DMS53 treated with DMSO at 0.1 percent for 48 hours (cell line): ENCODE data around the gene TLE4.
"Not testable (repeated sequence)": the region's sequence is repeated elsewhere in the genome, so short reads cannot be mapped to it uniquely, and the experiment has no call there.

Source experiments
- DNase-seq: peaks from one replicate; lab custom pipeline; 2025; ENCODE audit not compliant: unreplicated experiment; lab: John Stamatoyannopoulos, UW

Gene TLE4

DNA sequence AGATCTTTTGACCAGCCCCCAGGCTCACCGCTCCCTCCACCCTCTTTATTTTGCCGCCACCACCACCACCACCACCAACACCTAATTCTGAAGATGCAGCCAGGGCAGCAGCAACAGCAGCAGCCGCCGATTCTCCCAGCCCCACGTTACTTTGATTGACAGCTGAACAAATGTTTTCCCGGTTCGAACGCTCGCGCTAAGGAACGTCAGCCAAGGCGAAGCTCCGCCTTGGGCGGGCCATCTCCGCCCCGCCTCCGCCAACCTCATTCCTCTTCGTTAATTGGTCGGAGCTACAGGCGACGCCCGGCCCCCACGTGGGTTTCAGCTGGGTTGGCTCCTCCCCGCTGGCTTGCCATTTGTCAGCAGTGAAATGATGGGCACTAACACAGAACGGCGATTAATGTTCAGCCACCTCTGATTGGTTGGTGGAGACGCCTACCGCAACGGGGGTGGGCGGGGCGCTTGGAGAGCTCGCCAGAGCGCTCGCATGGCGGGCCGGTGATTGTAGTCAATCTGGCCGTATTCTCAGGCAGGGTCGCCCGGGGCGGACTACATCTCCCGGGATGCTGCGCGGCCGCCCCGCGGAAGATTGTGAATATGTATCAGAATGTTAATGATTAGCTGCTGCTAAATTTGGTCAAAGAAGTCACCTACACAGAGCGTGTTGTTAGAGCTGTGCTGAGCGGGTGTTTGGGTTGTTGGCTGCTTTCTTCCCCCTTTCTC lies at the start of gene TLE4:
TSS of gene TLE4 (plus strand) at position 657 of the 723 bp plus-strand sequence. CDS start 826 bp downstream, outside the sequence.
- peak; percentile 98 for DNase-seq

DNA sequence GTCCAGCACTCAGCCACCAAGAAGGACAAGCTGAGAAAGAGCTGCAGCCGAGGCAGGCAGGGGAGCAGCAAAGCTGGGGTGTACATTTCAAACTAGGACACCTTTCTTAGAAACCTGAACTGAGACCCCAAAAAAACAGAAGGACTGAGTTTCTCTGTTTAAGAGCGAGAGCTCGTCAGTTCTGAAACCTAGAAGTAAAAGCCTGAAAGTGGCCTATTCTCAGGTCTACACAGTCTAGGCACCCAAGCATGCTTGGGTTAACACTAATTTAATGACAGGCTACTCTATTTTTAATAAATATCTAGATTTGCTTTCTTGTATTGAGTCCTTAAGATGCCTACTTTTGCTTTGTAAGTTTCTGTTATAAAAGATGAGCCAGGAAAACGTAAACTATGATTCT lies 49.0 kb upstream of the TLE4 start:
- no peak for DNase-seq

DNA sequence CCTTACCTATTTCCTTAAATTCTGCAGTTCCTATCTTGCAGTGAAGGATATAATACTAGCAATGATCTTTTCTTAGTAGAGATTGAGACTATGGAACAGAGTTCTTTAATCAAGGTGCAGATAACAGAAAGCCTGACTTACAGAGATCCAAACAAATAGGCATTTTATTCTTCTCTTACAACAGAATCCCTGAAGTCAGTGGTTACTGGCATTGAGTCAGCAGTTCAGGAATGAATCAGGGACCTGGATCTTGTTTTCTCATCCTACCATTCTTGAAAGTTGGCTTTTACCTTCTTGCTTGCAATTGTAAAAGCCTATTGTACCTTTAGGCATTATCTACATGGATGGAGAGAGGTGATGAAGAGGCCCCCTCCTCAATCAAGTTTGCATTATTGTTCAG lies 47.5 kb upstream of the TLE4 start:
- DNase-seq = no peak

DNA sequence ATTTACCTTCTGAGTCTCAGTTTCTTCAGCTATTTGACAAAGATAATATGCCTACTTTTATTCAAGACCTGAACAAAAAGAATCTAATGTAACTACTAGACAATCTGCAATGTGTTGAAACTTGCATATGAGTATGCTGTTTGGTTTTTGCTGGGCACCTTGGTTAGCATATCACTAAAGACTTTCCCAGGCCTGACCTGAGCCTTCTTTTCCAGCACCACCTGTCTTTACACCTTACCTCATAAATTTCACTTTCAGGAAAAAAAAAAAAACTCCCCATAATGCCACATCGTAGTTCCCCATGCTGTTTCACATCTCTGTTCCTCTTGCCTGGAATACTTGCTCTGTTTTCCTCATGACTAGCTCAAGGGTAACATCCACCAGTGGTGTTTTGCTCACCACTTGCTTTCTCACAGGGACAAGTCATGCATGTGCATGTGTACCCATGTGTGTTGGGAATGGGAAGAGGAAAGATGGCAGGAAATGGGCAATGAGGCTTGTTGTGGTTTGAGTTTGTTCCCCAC lies 45.6 kb upstream of the TLE4 start:
- DNase-seq = no peak

DNA sequence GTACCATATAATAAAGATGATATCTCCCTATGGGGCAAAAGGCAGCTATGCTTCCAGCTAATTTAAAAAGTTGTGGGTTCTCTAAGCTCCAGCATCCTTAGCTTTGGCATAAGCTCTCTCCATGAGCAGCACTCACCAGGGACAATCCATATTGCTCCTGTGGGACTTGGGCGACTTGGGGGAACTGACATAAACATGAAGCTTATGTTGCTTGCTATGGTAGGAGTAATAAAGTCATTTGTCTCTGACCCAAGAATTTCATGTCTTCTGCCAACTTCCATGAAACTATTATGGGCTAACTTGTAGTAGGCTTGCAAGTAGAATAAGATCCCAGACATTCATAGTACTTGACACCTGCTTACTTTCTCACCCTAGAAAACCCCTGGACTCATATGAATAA lies 36.2 kb upstream of the TLE4 start:
- no peak for DNase-seq

DNA sequence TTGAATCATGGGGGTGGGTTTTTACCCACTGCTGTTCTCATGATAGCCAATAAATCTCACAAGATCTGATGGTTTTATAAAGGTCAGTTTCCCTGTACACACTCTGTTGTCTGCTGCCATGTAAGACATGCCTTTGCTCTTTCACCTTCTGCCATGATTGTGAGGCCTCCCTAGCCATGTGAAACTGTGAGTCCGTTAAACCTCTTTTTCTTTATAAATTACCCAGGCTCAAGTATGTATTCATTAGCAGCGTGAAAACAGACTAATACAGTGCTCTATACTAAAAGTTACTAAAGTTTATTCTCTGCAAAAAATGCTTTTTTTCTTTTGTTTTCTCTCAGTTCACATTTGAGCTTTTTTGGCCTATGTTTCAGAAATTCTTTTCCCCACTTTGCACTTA lies 33.9 kb upstream of the TLE4 start:
- no peak for DNase-seq

DNA sequence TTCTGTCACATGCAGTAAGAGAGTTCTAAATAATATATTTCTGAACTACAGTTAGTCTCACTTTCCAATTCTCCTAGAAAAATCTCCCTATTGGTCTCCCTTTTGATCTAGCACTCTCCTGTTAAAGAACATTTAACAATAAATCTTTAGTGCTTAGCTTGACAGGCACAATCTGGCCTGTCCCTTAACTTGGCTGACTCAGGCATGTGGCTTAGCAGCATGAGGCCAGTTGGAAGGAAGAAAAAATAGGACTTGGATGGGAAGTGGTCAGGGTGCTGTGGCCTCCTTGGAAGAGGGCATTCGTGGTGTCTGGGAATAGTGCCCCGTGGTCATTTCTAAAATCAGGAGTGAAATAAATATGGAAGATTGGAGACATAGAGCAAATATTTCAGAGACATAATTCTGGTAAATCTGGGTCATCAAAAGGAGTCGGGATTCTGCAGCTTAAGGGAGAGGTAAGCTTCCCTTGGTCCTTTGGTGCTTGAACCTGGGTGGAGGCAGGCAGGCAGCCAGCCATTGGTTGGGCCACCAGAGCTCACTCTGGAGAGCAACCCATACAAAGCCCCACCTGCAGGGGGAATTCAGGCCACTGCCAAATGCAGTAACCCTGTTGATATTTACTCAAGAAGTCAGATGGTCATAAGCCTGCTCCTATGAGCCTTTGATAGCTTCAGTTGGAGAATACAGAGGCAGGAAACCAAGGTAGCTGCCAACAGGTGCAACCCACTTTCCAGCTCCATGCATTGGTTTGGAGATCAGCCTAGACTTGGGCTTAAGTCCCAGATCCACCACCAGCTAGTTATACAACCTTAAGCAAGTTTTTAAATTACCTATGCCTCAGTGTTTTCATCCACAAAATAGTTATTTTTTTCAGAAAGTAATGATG lies 28.8 kb upstream of the TLE4 start:
- peak; percentile 35 for DNase-seq

DNA sequence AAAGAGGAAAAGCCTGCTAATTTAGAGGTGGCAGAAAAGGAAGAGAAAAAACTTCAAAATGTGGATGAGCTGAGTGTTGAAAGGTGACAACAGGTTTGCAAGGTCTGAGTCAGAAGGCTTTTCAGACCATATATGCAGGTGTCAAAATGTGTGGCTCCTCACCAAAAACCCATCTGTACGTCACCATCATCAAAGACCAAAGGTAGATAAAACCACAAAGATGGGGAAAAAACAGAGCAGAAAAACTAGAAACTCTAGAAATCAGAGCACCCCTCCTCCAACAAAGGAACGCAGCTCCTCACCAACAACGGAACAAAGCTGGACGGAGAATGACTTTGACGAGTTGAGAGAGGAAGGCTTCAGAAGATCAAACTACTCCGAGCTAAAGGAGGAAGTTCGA lies 27.4 kb upstream of the TLE4 start:
- DNase-seq = not testable (repeated sequence)

DNA sequence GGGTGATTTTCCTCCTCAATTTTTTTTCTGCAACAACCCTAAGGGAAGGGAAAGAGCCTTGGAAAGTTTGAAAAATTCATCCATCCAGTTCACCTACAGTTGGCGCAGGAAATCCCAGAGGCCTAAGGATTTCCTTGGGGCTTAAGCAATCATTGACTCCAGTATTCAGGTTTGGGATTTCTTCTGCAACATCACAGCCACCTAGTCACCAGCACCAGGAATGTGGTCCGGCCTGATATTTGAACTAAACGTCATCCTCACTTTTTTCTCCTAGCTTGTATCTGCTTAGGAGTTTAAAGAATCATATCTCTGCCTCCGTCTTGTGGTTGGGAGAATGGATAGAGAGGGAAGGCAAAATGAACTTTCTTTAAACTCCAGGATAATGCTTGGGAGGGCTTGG lies 20.2 kb upstream of the TLE4 start:
- DNase-seq = no peak

DNA sequence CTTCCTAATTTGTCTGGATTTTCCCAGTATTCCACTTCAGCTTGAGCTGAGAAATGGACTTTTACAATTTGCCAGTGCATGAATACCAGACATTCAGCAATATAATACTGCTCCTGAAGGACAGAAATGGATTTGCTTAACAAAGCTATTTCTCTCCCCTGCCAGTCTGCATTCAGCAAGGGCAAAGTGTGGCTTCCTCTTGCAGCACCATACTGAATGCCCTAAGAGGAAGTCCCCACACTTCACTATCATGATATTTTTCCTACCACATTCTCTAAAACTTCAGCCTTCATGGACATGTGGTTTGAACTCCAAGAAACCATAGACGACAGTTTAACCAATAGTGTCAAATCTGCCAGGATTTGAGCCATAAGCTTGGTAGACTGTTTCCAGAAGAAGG lies 19.8 kb upstream of the TLE4 start:
- DNase-seq = no peak

DNA sequence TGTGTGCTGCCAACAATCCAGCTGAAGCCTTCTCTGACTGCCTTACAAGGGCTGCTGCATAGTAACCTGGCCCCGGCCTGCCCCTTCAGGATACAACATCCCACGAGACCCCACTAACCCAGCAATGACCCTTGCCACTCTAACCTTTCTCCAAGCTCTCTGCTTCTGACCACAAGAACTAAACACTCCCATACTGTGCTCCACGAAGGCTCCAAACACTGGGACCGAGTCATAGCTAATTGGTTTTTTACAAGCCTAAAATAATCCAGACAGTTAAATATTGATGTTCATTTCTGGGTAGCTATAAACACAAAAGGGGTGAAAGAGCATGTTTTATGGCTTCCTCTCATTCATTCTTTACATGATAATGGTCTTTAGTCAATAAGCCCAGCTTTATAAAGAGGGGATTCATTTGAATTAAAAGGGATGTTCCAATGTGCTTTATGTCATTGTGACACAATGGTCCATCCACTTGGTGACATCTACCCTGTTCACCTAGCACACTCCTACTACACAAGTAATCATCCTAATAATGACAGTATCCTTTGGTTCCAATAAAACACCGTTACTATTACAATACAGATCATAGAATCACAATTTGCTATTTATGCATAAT lies 16.2 kb upstream of the TLE4 start:
- no peak for DNase-seq

DNA sequence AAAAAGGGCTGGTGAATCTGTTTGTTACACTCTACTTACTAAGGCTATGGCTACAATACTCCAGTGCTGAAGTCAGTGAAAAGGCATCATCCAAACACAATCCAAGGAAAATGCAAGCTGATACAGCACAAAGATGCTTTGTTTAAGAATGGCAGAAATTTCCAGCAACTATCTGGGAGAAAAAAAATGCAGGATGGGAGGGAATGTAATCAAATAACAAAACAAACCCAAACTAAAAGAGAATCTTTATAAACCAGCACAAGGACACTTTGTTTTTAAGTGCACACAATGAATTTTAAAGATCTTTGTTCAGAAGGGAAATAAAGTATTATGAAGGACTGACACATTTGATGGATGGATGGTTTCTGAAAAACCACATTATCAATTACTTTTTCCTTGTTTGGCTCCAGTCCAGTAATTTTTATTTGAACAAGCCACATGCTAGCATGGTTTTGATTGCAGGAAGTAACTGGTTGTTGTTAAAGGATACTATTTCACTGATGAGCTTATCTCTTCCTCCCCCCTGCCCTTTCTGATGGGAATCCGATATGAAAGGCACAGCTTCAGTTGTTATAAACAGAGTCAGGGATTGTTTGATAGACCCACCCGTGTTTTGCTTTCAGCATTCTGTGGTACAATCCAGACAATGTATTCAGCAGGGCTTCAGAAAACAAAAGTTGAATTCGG lies 12.1 kb upstream of the TLE4 start:
- peak; percentile 75 for DNase-seq

DNA sequence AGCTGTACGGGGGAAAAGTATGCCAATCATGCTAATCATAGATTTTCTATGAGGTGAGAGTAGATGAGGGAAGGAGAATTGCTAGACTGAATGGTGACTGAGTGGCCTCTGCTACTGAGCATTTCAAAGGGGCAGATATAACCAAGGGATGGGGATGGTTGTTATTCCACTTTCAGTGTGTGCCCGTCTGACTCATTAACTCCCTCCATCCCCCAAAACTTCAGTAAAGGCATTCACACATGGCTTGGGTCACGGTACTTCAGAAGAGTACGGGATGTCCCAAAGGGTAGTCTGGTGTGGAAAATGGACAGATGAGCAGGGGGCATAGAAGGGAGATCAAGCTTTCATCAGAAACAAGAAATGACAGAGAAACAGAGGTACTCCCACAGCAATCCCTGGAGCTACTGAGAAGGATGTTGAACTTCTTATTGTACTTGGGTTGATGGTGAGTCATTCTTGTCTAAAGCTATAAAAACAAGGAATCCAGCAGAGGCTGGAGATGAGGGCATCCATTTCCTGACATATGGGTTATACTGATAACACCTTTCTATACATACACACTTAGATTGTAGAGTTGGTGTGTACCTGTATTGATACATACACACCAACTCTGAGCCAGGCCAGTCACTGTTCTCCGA lies 8.9 kb upstream of the TLE4 start:
- no peak for DNase-seq

DNA sequence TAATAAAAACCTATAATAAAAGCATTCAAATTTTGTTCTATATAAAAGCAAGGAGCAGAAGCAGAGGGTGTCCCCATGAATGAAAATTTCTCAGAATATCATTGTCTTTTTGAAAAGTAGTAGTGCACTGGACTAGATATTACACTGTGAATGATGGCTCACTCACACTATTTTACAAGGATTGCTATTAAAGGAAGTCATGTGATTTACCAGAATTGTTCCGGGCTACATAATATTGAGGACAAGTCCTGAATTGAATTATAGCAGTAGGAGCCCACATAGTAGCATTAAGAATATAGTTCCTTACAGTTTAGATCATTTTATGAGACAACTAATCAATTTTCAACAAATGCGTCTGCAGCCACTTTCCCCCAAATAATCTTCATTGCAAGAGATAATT lies 7.7 kb upstream of the TLE4 start:
- DNase-seq = no peak

DNA sequence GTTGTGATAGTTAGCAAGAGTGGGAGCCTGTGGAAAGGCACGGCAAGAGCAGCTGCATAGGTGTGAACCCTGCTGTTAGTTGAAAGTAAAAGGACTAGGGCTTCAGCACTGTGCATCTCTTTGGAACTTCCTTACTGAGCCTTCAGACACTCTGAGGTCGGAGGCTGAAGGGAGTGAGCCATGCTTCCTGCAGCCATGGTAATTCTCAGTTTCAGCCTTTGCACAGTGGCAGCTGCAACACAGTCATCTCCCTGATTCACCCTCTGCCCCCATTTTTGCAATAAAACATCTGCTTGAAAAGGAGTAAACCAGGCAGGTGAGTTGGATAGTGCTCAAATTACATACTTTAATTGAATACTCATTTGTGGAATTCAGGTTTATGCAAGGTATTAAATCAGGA lies 6.5 kb upstream of the TLE4 start:
- DNase-seq = no peak

DNA sequence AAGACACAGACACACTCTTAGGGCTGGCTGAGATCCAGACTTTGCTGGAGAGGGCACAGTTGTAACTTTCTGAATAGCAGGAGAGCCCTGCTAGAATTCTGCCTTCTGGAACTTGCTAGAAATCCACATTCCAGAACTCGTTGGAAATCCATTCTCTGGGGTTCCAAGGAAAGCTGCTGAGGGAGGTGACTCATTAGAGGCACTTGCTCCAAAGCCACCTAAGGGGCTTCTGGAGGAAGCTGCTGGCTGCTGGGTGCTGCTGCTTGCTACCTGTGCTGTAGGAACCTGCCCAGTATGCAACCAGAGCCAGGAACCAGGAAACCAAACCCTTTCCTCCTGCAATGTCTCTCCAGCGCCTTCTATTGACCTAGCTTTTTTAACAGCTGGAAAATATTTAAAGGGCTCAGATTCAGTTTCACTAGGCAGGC lies 4.1 kb upstream of the TLE4 start:
- no peak for DNase-seq

DNA sequence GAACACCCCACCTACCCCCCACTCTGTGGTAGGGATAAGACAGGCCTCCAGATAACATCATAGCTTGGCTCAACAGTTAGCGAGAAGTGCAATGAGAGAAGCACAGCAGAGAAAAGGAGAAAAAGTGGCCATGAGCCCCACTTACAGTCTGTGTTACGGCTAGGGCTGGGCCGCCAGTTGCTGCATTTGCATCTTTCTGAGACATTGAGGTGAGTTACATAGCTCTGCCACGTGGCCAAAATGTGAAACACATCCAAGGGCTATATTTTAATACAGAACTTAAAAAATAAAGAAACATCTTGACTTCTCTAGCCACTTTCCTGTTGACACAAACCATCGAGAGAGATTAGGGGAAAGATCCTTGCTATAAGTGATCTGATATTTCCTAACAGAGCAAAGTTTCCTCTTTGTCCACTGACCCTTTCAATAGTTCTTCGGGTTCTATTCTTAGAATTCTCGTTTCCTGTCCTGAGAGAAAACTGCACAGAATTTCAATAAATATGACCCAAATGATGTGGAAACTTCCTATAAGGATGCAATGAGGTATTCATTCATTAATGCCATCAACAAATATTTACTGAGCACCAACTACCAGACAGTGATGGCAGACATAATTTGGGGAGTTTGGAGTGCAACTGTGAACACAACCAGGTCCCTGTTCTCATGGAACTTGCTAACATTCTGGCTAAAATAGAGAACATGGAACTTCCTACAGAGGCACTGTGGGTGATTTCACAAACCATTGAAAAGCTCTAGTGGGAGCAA lies 3.2 kb upstream of the TLE4 start:
- DNase-seq = no peak

DNA sequence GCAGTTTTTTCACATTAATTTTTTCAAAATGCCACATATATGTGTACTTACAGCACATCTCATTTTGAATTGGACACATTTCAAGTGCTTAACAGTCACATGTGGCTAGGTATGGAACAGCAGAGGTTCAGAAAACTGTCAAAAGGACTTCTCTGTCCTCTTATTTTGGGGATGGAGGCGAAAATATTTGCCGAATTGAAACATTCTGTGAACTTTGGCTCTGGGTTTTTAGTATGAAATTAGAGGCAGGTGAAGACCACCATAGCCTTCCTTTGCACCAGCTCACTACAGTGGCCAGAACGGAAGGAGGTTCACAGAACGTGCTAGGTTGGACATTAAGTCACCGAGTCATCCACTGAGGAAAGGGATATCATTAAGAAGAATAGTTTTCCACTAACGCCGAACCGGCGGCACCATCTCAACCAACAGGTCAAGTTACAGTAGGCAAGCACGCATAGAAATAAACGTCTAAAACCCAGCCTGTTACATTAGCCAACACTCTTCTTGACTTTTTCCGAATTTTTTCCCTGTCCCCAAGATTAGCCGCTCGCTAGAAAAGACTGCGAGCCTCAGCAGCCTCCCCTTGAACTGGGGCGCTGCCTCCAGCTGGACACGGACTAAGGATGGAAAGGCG lies 1.8 kb upstream of the TLE4 start:
- DNase-seq = no peak
